Choroid plexus epithelial cell (primary cell): Measurements from ENCODE around the gene FAM216A.
"Not testable (repeated sequence)": the region's sequence is repeated elsewhere in the genome, so short reads cannot be mapped to it uniquely, and the experiment has no call there.

Source experiments
- DNase-seq: peaks from one replicate; pipeline ENCODE4 v3.0.0-alpha.2; 2010; ENCODE audit warnings: low read depth
- H3K4me3 ChIP-seq: 2 replicates; pipeline ENCODE4 v1.5.1; 2011; ENCODE audit warnings: low read depth, mild to moderate bottlenecking, control low read depth, low read length, moderate library complexity
- CTCF ChIP-seq: conservative IDR thresholded peaks from 2 replicates; pipeline ENCODE4 v1.5.1; 2011; ENCODE audit warnings: low read depth, mild to moderate bottlenecking, control low read depth, inconsistent platforms, low read length, moderate library complexity

FAM216A gene

GRCh38 chr12:110514363-110514762 lies 45.7 kb downstream of the FAM216A start:
- no peak overlapping the region for H3K4me3 ChIP-seq
- DNase-seq, result no peak
- no peak for TF ChIP-seq CTCF

- no peak for TF ChIP-seq CTCF
- no peak for DNase-seq
- no peak overlapping the region for H3K4me3 ChIP-seq
Measured at GRCh38 chr12:110516995-110517394, 48.4 kb downstream of the FAM216A start.

- DNase-seq, H3K4me3 ChIP-seq: not testable (repeated sequence)
Measured at GRCh38 chr12:110518014-110518413, 49.4 kb downstream of the FAM216A start.

GRCh38 chr12:110520876-110521712 lies 52.4 kb downstream of the FAM216A start:
- not testable (repeated sequence) for DNase-seq, H3K4me3 ChIP-seq

GRCh38 chr12:110528277-110528839 lies 59.7 kb downstream of the FAM216A start:
- no peak for DNase-seq
- H3K4me3 ChIP-seq, result no peak overlapping the region
- TF ChIP-seq CTCF, result no peak

GRCh38 chr12:110530511-110530910 lies 61.9 kb downstream of the FAM216A start:
- H3K4me3 ChIP-seq, result no peak overlapping the region
- TF ChIP-seq CTCF, result no peak
- no peak for DNase-seq

- H3K4me3 ChIP-seq, result no peak overlapping the region
- DNase-seq, result peak; percentile 45
- no peak for TF ChIP-seq CTCF
Measured at GRCh38 chr12:110531741-110532333, 63.2 kb downstream of the FAM216A start.

GRCh38 chr12:110532644-110533043 lies 64.0 kb downstream of the FAM216A start:
- no peak overlapping the region for H3K4me3 ChIP-seq
- TF ChIP-seq CTCF, result no peak

More at GRCh38 chr12:110532644-110533043, 64.0 kb downstream of the FAM216A start:
- DNase-seq, result no peak
